Cerebellar nuclear complex (tissue), 1 donor: ENCODE results near the gene ICAM1.
"Not testable (repeated sequence)": the region's sequence is repeated elsewhere in the genome, so short reads cannot be mapped to it uniquely, and the experiment has no call there.

Experiments used
- DNase-seq, 2 experiments: peaks; one replicate each; lab custom pipeline; 2025; lab: John Stamatoyannopoulos, UW

The ICAM1 gene

GRCh38 chr19:10277795-10278589, 7.1 kb downstream of the ICAM1 start:
- DNase-seq = no peak

- DNase-seq = no peak
These were observed 8.0 kb downstream of the ICAM1 start for GRCh38 chr19:10278935-10279334.

- no peak for DNase-seq
These were observed 9.0 kb downstream of the ICAM1 start for GRCh38 chr19:10279737-10280442.

GRCh38 chr19:10282043-10282442, 11.1 kb downstream of the ICAM1 start:
- not testable (repeated sequence) for DNase-seq

GRCh38 chr19:10283301-10284064, 12.6 kb downstream of the ICAM1 start:
- no peak for DNase-seq

GRCh38 chr19:10284065-10284959, 13.4 kb downstream of the ICAM1 start:
- DNase-seq = no peak

- DNase-seq = no peak
These were observed 14.0 kb downstream of the ICAM1 start for GRCh38 chr19:10284960-10285278.

- DNase-seq = no peak
These were observed 14.5 kb downstream of the ICAM1 start for GRCh38 chr19:10285393-10285792.

- DNase-seq = no peak
These were observed 16.1 kb downstream of the ICAM1 start, which contains the start of gene ICAM4 for GRCh38 chr19:10286803-10287737. Gene ICAM4 (plus strand): TSS chr19:10286955. CDS start chr19:10287013, 58 bp downstream.

- DNase-seq = no peak
These were observed 17.8 kb downstream of the ICAM1 start for GRCh38 chr19:10288662-10289166.

- no peak for DNase-seq
These were observed 18.4 kb downstream of the ICAM1 start for GRCh38 chr19:10289167-10289835.

- no peak for DNase-seq
These were observed 19.0 kb downstream of the ICAM1 start, which contains the start of gene ICAM5 for GRCh38 chr19:10289836-10290356. Gene ICAM5 (plus strand): TSS chr19:10289952. CDS start chr19:10290044, 92 bp downstream.

- DNase-seq = no peak
These were observed 19.5 kb downstream of the ICAM1 start for GRCh38 chr19:10290357-10290875.

- DNase-seq = no peak
These were observed 20.1 kb downstream of the ICAM1 start for GRCh38 chr19:10290876-10291553.

GRCh38 chr19:10291554-10292205, 20.8 kb downstream of the ICAM1 start:
- no peak for DNase-seq

GRCh38 chr19:10292206-10292788, 21.4 kb downstream of the ICAM1 start:
- no peak for DNase-seq

GRCh38 chr19:10292789-10293636, 22.1 kb downstream of the ICAM1 start:
- no peak for DNase-seq
